Measurements from ENCODE around the gene PREX1.
A peak's percentile ranks its signal among the peaks of the same experiment; 100 is the strongest.

PREX1 gene

DNA sequence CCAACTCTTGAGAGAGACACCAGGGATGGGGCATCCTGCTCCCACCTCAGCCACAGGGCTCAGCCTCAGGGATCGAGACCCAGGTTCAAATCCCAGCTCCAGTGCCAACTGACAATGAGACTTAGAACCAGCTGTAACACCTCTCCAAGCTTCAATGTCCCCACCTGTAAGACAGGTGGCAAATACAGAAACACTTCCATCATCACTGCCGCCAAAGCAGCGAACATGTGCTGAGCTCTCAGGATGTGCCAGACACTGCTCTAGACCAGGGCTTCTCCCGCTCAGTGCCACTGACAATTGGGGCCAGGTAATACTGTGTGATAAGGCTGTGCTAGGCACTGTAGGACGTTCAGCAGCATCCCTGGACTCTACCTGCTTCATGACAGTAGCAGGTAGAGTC, 22.1 kb downstream of the PREX1 start:
- Histone ChIP-seq H3K9ac (ENCODE audit: low read depth, low read length, poor library complexity) (no peak overlapping the region), H3K27me3 (ENCODE audit: control insufficient read depth in 3 of 3, insufficient read depth in 3 of 3, low read depth in 1 of 3, low read length in 3 of 3) (no peaks in the 10 kb centered on the region)
- no peak for DNase-seq (ENCODE audit: low spot score)

DNA sequence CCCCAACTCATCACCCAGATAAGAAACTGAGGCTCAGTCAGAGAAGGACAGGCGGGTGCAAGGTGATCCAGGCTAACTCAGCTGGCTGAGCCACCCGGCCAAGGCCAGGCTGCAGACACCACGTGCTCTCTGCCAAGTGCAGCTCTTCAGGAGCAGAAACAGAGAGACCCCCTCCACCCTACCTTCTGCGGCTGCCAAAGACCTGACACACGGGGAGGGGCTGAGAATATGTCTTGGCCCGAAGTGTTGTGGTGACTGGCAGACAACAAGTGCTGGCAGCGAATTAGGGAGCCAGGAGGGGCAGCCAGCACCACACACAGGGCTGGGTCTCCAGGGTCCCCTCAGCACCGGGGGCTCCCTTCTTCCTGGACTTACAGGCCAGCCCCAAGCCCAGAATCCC, 22.5 kb downstream of the PREX1 start:
- H2AK5ac ChIP-seq (ENCODE audit: low read depth, low read length) = peak overlapping the region; percentile 58
- no peak overlapping the region for H3K9ac ChIP-seq (ENCODE audit: low read depth, low read length, poor library complexity)
- peaks cover 5 to 45% of the 10 kb centered on the region in 2 donors for H3K9me3 ChIP-seq (replicated peaks in 1 of 2; ENCODE audit: control insufficient read depth in 2 of 2, insufficient read depth in 1 of 2, low read depth in 1 of 2, low read length in 2 of 2)
- H3K18ac ChIP-seq (ENCODE audit: low read length) = no peak overlapping the region
- no peak overlapping the region for H2BK5ac ChIP-seq (ENCODE audit: low read length)
- H3K27me3 ChIP-seq (ENCODE audit: control insufficient read depth in 3 of 3, insufficient read depth in 3 of 3, low read depth in 1 of 3, low read length in 3 of 3) = no peaks in the 10 kb centered on the region
- no peak overlapping the region for H4K8ac ChIP-seq (ENCODE audit: low read depth, low read length)
- no peak overlapping the region for H2BK120ac ChIP-seq (ENCODE audit: low read depth, low read length)
- peaks cover 3% of the 10 kb centered on the region for H3K79me1 ChIP-seq (ENCODE audit: low read depth, low read length)
- H3K4me2 ChIP-seq (ENCODE audit: insufficient read depth, low read length, poor library complexity, severe bottlenecking) = no peak overlapping the region
- H2BK15ac ChIP-seq (ENCODE audit: low read length) = no peak overlapping the region
- no peak overlapping the region for H3K4ac ChIP-seq (ENCODE audit: low read length)
- no peak for DNase-seq (ENCODE audit: low spot score)
- H3K4me1 ChIP-seq (ENCODE audit: control insufficient read depth in 2 of 2, insufficient read depth in 1 of 2, low read depth in 1 of 2, low read length in 2 of 2) = no peaks in the 10 kb centered on the region
- H3K27ac ChIP-seq (replicated peaks; ENCODE audit: low read length) = no peak overlapping the region
- H2AFZ ChIP-seq (ENCODE audit: low read length) = no peak overlapping the region
- H3K4me3 ChIP-seq (ENCODE audit: low read length in 2 of 2) = no peak overlapping the region
- H3K14ac ChIP-seq (ENCODE audit: low read length) = no peak overlapping the region
- no peak overlapping the region for H4K91ac ChIP-seq (ENCODE audit: low read depth, low read length, poor library complexity)
- WGBS, 2 donors (ENCODE audit: extremely low coverage in 2 of 2, insufficient read length in 2 of 2, insufficient replicate concordance in 1 of 2) = no CpG with 5 or more reads among the region's 8 CpGs
- peaks cover 2 to 71% of the 10 kb centered on the region in 2 donors for H3K36me3 ChIP-seq (replicated peaks in 1 of 2; ENCODE audit: control insufficient read depth in 2 of 2, insufficient read depth in 2 of 2, low read length in 2 of 2)
- no peak overlapping the region for H2BK12ac ChIP-seq (ENCODE audit: low read length)
- no peak overlapping the region for H3K23ac ChIP-seq (ENCODE audit: low read depth, low read length, poor library complexity)

More for the DNA sequence above, 22.1 kb downstream of the PREX1 start:
- WGBS, 2 donors (ENCODE audit: extremely low coverage in 2 of 2, insufficient read length in 2 of 2, insufficient replicate concordance in 1 of 2) = no CpG with 5 or more reads among the region's 5 CpGs
- no peak overlapping the region for H2BK120ac ChIP-seq (ENCODE audit: low read depth, low read length)
- H3K23ac ChIP-seq (ENCODE audit: low read depth, low read length, poor library complexity) = no peak overlapping the region
- no peak overlapping the region for H3K27ac ChIP-seq (replicated peaks; ENCODE audit: low read length)
- H2AK5ac ChIP-seq (ENCODE audit: low read depth, low read length) = peak overlapping the region; percentile 58
- H3K18ac ChIP-seq (ENCODE audit: low read length) = no peak overlapping the region
- H4K8ac ChIP-seq (ENCODE audit: low read depth, low read length) = no peak overlapping the region
- H3K4me3 ChIP-seq (ENCODE audit: low read length in 2 of 2) = no peak overlapping the region
- no peaks in the 10 kb centered on the region for H3K4me1 ChIP-seq (ENCODE audit: control insufficient read depth in 2 of 2, insufficient read depth in 1 of 2, low read depth in 1 of 2, low read length in 2 of 2)
- peaks cover 3% of the 10 kb centered on the region for H3K79me1 ChIP-seq (ENCODE audit: low read depth, low read length)
- peaks cover 5 to 45% of the 10 kb centered on the region in 2 donors for H3K9me3 ChIP-seq (replicated peaks in 1 of 2; ENCODE audit: control insufficient read depth in 2 of 2, insufficient read depth in 1 of 2, low read depth in 1 of 2, low read length in 2 of 2)
- H3K36me3 ChIP-seq (replicated peaks in 1 of 2; ENCODE audit: control insufficient read depth in 2 of 2, insufficient read depth in 2 of 2, low read length in 2 of 2) = peaks cover 2 to 67% of the 10 kb centered on the region in 2 donors
- no peak overlapping the region for H2BK5ac ChIP-seq (ENCODE audit: low read length)
- H4K91ac ChIP-seq (ENCODE audit: low read depth, low read length, poor library complexity) = no peak overlapping the region
- no peak overlapping the region for H3K4me2 ChIP-seq (ENCODE audit: insufficient read depth, low read length, poor library complexity, severe bottlenecking)
- H3K14ac ChIP-seq (ENCODE audit: low read length) = no peak overlapping the region
- no peak overlapping the region for H3K4ac ChIP-seq (ENCODE audit: low read length)
- H2AFZ ChIP-seq (ENCODE audit: low read length) = no peak overlapping the region
- H2BK15ac ChIP-seq (ENCODE audit: low read length) = no peak overlapping the region
- no peak overlapping the region for H2BK12ac ChIP-seq (ENCODE audit: low read length)

DNA sequence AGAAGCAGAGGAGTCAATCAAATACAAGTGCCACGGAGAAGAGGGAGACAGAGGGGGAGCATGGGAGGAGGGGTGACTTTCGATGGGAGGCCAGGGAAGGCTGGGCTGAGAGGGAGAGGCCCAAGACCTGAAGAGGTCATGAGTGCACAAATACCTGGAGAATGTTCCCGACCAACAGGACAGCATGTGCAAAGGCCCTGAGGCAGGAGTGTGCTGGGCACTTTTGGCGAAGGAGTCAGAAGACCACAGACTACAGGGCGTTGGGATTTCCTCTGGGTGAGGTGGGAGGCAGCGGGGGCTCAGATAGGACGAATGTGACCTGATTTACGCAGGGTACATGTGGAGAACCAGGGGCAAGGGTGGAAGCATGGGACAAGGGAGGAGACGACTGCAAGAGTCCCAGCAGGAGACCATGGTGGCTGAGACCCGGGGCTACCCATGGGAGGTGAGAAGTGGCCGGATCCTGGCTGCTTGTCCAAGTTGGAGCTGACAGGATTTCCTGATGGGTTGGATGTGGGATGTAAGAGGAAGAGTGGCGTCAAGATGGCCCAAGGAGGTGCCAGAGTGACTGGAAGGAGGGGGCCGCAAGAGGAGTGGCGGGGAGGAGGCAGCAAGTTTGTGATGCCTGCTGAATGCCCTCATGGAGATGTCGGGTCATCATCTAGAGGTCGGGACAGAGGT, 23.4 kb downstream of the PREX1 start:
- Histone ChIP-seq H3K4me3 (ENCODE audit: low read length in 2 of 2) (no peak overlapping the region), H3K27ac (replicated peaks; ENCODE audit: low read length) (no peak overlapping the region), H2AK5ac (ENCODE audit: low read depth, low read length) (no peak overlapping the region), H3K4ac (ENCODE audit: low read length) (no peak overlapping the region), H4K91ac (ENCODE audit: low read depth, low read length, poor library complexity) (peak overlapping the region; percentile 16), H2AFZ (ENCODE audit: low read length) (no peak overlapping the region), H2BK15ac (ENCODE audit: low read length) (no peak overlapping the region), H2BK12ac (ENCODE audit: low read length) (no peak overlapping the region), H3K27me3 (ENCODE audit: control insufficient read depth in 3 of 3, insufficient read depth in 3 of 3, low read depth in 1 of 3, low read length in 3 of 3) (no peaks in the 10 kb centered on the region), H2BK5ac (ENCODE audit: low read length) (peak overlapping the region; percentile 27), H3K14ac (ENCODE audit: low read length) (no peak overlapping the region), H2BK120ac (ENCODE audit: low read depth, low read length) (no peak overlapping the region), H3K4me2 (ENCODE audit: insufficient read depth, low read length, poor library complexity, severe bottlenecking) (no peak overlapping the region), H3K79me1 (ENCODE audit: low read depth, low read length) (peaks cover 3% of the 10 kb centered on the region), H3K4me1 (ENCODE audit: control insufficient read depth in 2 of 2, insufficient read depth in 1 of 2, low read depth in 1 of 2, low read length in 2 of 2) (peaks cover 0 to 6% of the 10 kb centered on the region in 2 donors), H3K36me3 (replicated peaks in 1 of 2; ENCODE audit: control insufficient read depth in 2 of 2, insufficient read depth in 2 of 2, low read length in 2 of 2) (peaks cover 2 to 66% of the 10 kb centered on the region in 2 donors), H4K8ac (ENCODE audit: low read depth, low read length) (no peak overlapping the region), H3K9me3 (replicated peaks in 1 of 2; ENCODE audit: control insufficient read depth in 2 of 2, insufficient read depth in 1 of 2, low read depth in 1 of 2, low read length in 2 of 2) (peaks cover 5 to 45% of the 10 kb centered on the region in 2 donors), H3K23ac (ENCODE audit: low read depth, low read length, poor library complexity) (no peak overlapping the region), H3K9ac (ENCODE audit: low read depth, low read length, poor library complexity) (no peak overlapping the region), H3K18ac (ENCODE audit: low read length) (no peak overlapping the region)
- no CpG with 5 or more reads among the region's 16 CpGs for WGBS, 2 donors (ENCODE audit: extremely low coverage in 2 of 2, insufficient read length in 2 of 2, insufficient replicate concordance in 1 of 2)
- DNase-seq (ENCODE audit: low spot score) = no peak

DNA sequence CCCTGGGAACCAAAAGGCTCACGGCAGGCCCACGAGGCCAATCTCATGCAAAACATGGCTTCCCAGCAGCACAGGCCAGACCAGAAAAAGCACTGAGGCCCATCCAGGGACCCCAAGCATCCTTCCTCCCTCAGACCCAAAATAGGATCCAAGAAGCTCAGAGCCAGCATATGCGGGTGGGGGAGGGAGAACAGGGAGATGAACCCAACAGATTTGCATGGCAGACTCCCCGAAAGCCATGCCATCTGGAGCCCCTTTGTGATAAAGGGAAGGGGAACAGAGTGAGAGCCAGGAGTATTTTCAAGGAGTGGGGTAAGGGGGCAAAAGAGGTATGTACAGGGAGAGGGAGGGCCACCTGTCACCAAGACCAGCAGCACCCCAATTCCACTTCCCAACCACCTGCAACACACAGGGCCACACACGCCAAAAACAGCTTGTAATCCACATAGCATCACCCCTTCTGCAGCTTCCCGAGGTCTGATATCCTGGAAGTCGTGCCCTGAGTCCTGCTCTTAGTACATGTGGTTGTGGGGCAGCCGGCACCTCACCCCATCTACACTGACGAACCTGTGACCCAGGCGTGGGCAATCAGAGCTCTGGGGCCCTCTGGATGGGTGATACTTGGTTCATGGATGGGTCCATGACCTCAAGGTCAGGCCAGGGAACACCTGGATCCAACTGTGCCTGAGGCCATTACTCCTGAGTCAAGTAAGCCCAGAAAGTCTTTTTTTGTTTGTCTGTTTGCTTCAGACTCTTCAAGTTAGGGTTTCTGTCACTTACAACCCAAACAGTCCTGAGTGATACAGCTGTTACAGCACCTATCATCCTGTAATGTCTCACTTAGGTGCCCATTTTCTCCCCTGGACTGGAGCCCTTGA, 24.4 kb downstream of the PREX1 start:
- Histone ChIP-seq H2AFZ (ENCODE audit: low read length) (no peak overlapping the region), H3K27me3 (ENCODE audit: control insufficient read depth in 3 of 3, insufficient read depth in 3 of 3, low read depth in 1 of 3, low read length in 3 of 3) (no peaks in the 10 kb centered on the region), H3K36me3 (replicated peaks in 1 of 2; ENCODE audit: control insufficient read depth in 2 of 2, insufficient read depth in 2 of 2, low read length in 2 of 2) (peaks cover 2 to 56% of the 10 kb centered on the region in 2 donors), H2BK5ac (ENCODE audit: low read length) (no peak overlapping the region), H3K9me3 (replicated peaks in 1 of 2; ENCODE audit: control insufficient read depth in 2 of 2, insufficient read depth in 1 of 2, low read depth in 1 of 2, low read length in 2 of 2) (peaks cover 5 to 41% of the 10 kb centered on the region in 2 donors), H3K4ac (ENCODE audit: low read length) (no peak overlapping the region), H4K8ac (ENCODE audit: low read depth, low read length) (no peak overlapping the region), H2AK5ac (ENCODE audit: low read depth, low read length) (peak overlapping the region; percentile 12), H2BK12ac (ENCODE audit: low read length) (no peak overlapping the region), H2BK120ac (ENCODE audit: low read depth, low read length) (no peak overlapping the region), H3K4me3 (ENCODE audit: low read length in 2 of 2) (no peak overlapping the region), H3K18ac (ENCODE audit: low read length) (no peak overlapping the region), H3K14ac (ENCODE audit: low read length) (no peak overlapping the region), H3K79me1 (ENCODE audit: low read depth, low read length) (peaks cover 3% of the 10 kb centered on the region), H3K27ac (replicated peaks; ENCODE audit: low read length) (no peak overlapping the region), H3K9ac (ENCODE audit: low read depth, low read length, poor library complexity) (no peak overlapping the region), H2BK15ac (ENCODE audit: low read length) (no peak overlapping the region), H3K4me2 (ENCODE audit: insufficient read depth, low read length, poor library complexity, severe bottlenecking) (no peak overlapping the region), H3K23ac (ENCODE audit: low read depth, low read length, poor library complexity) (no peak overlapping the region), H3K4me1 (ENCODE audit: control insufficient read depth in 2 of 2, insufficient read depth in 1 of 2, low read depth in 1 of 2, low read length in 2 of 2) (peaks cover 0 to 15% of the 10 kb centered on the region in 2 donors), H4K91ac (ENCODE audit: low read depth, low read length, poor library complexity) (no peak overlapping the region)
- no peak for DNase-seq (ENCODE audit: low spot score)
- no CpG with 5 or more reads among the region's 10 CpGs for WGBS, 2 donors (ENCODE audit: extremely low coverage in 2 of 2, insufficient read length in 2 of 2, insufficient replicate concordance in 1 of 2)
